GM12874 (cell line): ENCODE data around the gene KCTD19.

Source experiments
- CTCF ChIP-seq: IDR thresholded peaks from 2 replicates; pipeline ENCODE4 v1.5.1; 2011; ENCODE audit warnings: low read depth, mild to moderate bottlenecking, control low read depth, low read length, moderate library complexity; ENCODE audit not compliant: insufficient read depth

Gene KCTD19

GRCh38 chr16:67271446-67271845 lies 55.1 kb downstream of the KCTD19 start:
- no peak for TF ChIP-seq CTCF

DNA sequence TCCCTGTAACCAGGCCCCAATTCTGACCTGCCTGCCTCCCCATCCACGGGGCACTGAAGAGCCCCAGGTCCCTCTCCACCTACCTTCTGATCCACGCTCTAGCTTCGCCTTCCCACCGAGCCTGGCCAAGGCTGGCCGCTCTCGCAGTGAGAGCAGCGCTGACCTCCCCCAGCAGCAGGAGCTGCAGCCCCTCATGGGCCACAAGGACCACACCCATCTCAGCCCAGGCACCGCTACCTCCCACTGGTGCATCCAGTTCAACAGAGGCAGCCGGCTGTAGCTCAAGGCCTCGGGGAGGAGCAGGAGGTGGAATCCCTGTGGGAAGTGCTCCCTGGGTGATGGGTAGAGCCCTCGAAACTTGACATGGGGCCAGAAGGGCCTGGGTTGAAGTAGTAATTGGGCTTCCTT lies 55.6 kb downstream of the KCTD19 start:
- TF ChIP-seq CTCF, result no peak

DNA sequence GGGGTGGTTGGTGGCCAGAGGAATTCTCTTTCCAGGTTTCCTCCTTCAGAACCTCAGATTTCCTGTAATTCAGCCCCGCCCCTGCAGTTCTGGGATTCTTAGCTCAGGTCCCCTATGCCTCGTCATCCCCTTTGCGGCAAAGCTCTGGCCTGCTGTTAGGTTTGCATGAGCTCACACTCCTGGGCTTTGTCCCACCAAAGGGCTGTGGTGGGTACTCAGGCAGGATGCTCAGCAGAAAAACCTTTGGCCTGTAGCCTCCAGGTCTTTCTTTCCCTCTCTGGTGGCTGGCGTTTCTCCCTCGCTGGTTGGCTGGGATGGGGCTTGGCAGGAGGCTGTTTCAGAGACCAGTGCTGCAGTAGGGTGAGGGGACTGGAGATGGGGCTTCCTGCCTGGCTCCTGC lies 56.8 kb downstream of the KCTD19 start:
- no peak for TF ChIP-seq CTCF

DNA sequence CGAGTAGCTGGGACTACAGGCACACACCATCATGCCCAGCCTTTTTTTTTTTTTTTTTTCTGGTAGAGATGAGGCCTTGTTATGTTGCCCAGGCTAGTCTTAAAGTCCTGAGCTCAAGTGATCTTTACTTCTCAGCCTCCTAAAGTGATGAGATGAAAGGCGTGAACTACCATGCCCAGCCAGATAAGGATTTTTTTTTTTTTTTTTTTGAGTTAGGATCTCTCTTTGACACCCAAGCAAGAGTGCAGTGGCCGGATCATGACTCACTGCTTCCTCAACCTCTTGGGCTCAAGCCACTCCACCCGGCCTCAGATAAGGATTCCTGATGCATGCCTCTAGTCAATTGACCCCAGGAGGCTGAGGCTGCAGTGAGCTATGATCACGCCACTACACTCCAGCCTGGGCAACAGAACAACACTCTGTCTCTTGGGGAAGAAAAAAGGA lies 58.4 kb downstream of the KCTD19 start:
- no peak for TF ChIP-seq CTCF

GRCh38 chr16:67265834-67266233 lies 60.7 kb downstream of the KCTD19 start:
- TF ChIP-seq CTCF, result no peak

DNA sequence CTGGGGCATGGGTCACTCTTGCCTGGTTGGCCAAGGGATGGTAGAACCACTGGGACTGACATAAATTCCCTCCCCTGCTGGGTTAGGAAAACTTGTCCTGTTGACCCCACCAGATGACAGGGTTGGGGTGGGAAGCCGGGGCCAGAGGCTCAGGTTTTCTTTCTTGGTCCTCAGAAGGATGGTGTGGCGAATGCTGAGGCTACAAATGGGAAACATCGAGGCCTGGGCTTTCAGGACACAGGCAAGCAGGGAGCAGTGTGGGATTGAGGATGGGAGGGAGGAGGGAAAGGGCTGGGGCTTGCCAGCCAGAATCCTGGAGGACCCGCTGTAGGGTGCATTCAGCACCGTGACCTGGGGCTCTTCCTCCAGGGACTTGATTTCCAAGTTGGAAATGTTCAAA lies 61.7 kb downstream of the KCTD19 start:
- TF ChIP-seq CTCF, result no peak

DNA sequence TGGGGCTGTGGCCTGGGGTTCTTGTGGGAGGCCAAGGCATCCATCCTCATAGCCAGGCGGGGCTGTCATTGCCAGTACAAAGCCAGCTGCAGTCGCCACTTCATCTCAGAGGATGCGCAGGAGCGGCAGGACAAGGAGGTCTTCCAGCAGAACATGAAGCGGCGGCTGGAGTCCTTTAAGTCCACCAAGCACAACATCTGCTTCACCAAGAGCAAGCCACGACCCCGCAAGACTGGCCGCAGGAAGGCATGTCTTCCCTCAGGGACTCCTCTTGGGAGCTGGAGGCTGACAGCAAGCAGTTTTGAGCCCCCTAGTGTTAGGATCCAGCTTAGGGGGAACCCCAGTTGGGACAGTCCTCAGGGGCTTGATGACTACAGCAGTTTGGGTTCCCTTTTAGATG lies 62.3 kb downstream of the KCTD19 start:
- TF ChIP-seq CTCF, result no peak

DNA sequence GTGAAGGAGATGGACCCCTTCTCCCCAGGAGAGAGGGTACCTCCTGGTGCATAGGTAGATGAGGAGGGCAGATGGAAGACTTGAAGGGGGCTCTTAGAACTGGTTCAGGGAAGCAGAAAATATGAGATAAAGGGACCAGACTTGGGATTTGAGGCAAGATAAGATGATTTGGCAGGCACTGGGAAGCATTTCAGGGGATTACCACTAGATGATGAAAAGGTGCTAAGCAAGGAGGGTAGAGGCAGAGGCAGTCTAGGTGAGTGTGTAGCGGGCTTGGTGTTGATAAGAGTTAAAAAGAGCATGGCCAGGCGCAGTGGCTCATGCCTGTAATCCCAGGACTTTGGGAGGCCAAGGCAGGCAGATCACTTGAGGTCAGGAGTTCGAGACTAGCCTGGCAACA lies 63.3 kb downstream of the KCTD19 start:
- no peak for TF ChIP-seq CTCF
